GM19438 (cell line): ENCODE measurements around the gene ATP5F1D.

Experiments
- ATAC-seq: cut with Tn5 transposase; IDR thresholded peaks from one replicate; pipeline ENCODE4 v1.9.1; 2021; ENCODE audit warnings: low read depth; ENCODE audit not compliant: unreplicated experiment

ATP5F1D gene

GRCh38 chr19:1268226-1269064 lies 26.9 kb downstream of the ATP5F1D start:
- no peak for ATAC-seq

GRCh38 chr19:1269065-1269477 lies 27.5 kb downstream of the ATP5F1D start, which contains the start of gene CIRBP:
CIRBP (plus strand) TSS chr19:1269332; CDS start chr19:1270934, 1,602 bp downstream.
- ATAC-seq: peak; percentile 42

- peak; percentile 20 for ATAC-seq
These were observed 28.1 kb downstream of the ATP5F1D start for GRCh38 chr19:1269478-1270212.

GRCh38 chr19:1270213-1270853 lies 28.8 kb downstream of the ATP5F1D start:
- no peak for ATAC-seq

GRCh38 chr19:1270854-1271527 lies 29.4 kb downstream of the ATP5F1D start:
- no peak for ATAC-seq

GRCh38 chr19:1271528-1272422 lies 30.2 kb downstream of the ATP5F1D start:
- no peak for ATAC-seq

GRCh38 chr19:1272423-1273262 lies 31.1 kb downstream of the ATP5F1D start:
- ATAC-seq: no peak

GRCh38 chr19:1273263-1274041 lies 31.9 kb downstream of the ATP5F1D start:
- no peak for ATAC-seq

GRCh38 chr19:1274081-1274851 lies 32.7 kb downstream of the ATP5F1D start:
- no peak for ATAC-seq

- ATAC-seq: no peak
These were observed 33.3 kb downstream of the ATP5F1D start for GRCh38 chr19:1274852-1275259.

- ATAC-seq: peak; percentile 66
These were observed 33.9 kb downstream of the ATP5F1D start, which contains the start of gene FAM174C for GRCh38 chr19:1275260-1275975. FAM174C (plus strand) TSS chr19:1275530; CDS start chr19:1275550, 20 bp downstream.

GRCh38 chr19:1275976-1276627 lies 34.6 kb downstream of the ATP5F1D start:
- no peak for ATAC-seq

- no peak for ATAC-seq
These were observed 35.1 kb downstream of the ATP5F1D start for GRCh38 chr19:1276628-1277022.

GRCh38 chr19:1277061-1277460 lies 35.5 kb downstream of the ATP5F1D start:
- no peak for ATAC-seq

- ATAC-seq: no peak
These were observed 36.5 kb downstream of the ATP5F1D start for GRCh38 chr19:1278074-1278473.
